ENCODE measurements around the gene PIGQ. TPM values are rescaled to one million over a fixed set of nuclear protein-coding genes. Genes with fewer than 3 reads are reported as not detected.

PIGQ gene
- total and polyA plus RNA-seq, 2 of the 8 experiments (the other 6 are each of a cell fraction or from before 2014, with no cell fraction given): 36.0 to 49.2 TPM

DNA sequence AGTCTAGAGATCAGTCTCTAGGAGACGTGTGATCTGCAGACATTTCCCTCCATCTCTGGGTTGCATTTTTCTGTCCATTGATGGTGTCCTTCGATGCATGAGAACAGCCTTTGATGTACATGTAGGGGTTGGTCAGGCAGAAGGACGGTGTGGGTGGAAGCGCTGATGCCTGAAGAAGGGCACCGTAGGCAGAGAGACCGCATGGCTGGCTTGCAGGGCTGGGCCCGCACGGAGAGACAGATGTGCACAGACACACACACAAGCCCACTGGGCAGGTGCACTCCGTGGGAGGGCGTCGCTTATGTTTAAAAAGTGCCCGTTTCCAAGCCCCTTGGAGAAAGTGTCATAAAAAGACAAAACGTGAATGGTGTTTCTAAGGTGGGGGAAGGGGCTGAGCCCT lies 45.4 kb downstream of the PIGQ start (continued):
- no peak for TF ChIP-seq MAFK (IDR thresholded peaks at IDR 0.05; ENCODE audit: low read depth, low read length)
- TF ChIP-seq KDM1A (IDR thresholded peaks at IDR 0.05; ENCODE audit: borderline replicate concordance, low read length): no peak
- no peak for TF ChIP-seq ZNF274 (IDR thresholded peaks at IDR 0.05; ENCODE audit: borderline replicate concordance, extremely low read depth, low read length)

All from H1 (cell line).